Measurements from ENCODE around the gene TBX5. TPM values are rescaled to one million over a fixed set of nuclear protein-coding genes. Genes with fewer than 3 reads are reported as not detected.

Gene TBX5
- total and polyA plus RNA-seq, 2 donors (not counting 1 experiment from before 2014, with no cell fraction given): not detected

GRCh38 chr12:114340231-114340630 lies 65.7 kb downstream of the TBX5 start:
- Histone ChIP-seq H3K79me2 (ENCODE audit: control insufficient read depth, insufficient read depth, low read length) (no peaks in the 10 kb centered on the region), H3K27me3 (replicated peaks in 1 of 4; ENCODE audit: control extremely low read depth in 1 of 4, control insufficient read depth in 3 of 4, insufficient read depth in 4 of 4, low read length in 3 of 4) (peaks cover 0 to 3% (median 0%) of the 10 kb centered on the region in 4 experiments), H3K4me3 (ENCODE audit: control extremely low read depth in 1 of 5, extremely low read depth in 1 of 5, insufficient read depth in 1 of 5, low read depth in 2 of 5, low read length in 4 of 5) (no peak overlapping the region), H3K4me2 (replicated peaks; ENCODE audit: low read depth, low read length, poor library complexity, severe bottlenecking) (no peak overlapping the region), H3K4me1 (ENCODE audit: control insufficient read depth in 2 of 2, insufficient read depth in 2 of 2, low read length in 2 of 2) (no peaks in the 10 kb centered on the region), H3K36me3 (replicated peaks in 1 of 2; ENCODE audit: control extremely low read depth in 1 of 2, control insufficient read depth in 1 of 2, extremely low read depth in 1 of 2, insufficient read depth in 2 of 2, low read length in 1 of 2) (no peaks in the 10 kb centered on the region), H3K9ac (ENCODE audit: low read length) (no peak overlapping the region), H4K20me1 (ENCODE audit: control insufficient read depth, insufficient read depth, low read length, poor library complexity, severe bottlenecking) (no peaks in the 10 kb centered on the region), H2AFZ (ENCODE audit: insufficient read depth, low read depth, low read length, poor library complexity, severe bottlenecking) (no peak overlapping the region), H3K27ac (ENCODE audit: low read length in 2 of 2) (no peak overlapping the region), H3K9me3 (ENCODE audit: control extremely low read depth in 1 of 3, control insufficient read depth in 2 of 3, insufficient read depth in 1 of 3, low read length in 2 of 3) (no peaks in the 10 kb centered on the region)
- no peak overlapping the region for H3K27ac Mint-ChIP-seq
- ChIA-PET POLR2A (no interaction called here), CTCF (no interaction called here)
- intact Hi-C loops (cut with micrococcal nuclease): no loop called here
- DNase-seq (no peak), ATAC-seq (ENCODE audit: low read depth) (no peak)
- no peaks in the 10 kb centered on the region for H3K4me1 Mint-ChIP-seq
- TF ChIP-seq EZH2 (IDR thresholded peaks at IDR 0.05; ENCODE audit: borderline replicate concordance, insufficient read depth, low read depth, low read length, poor library complexity, severe bottlenecking) (no peak), CTCF (IDR thresholded peaks at IDR 0.05) (no peak)
- 58% methylated on average over 2 of the region's 3 CpGs for WGBS (ENCODE audit: insufficient coverage)
- peaks cover 15% of the 10 kb centered on the region for H3K27me3 Mint-ChIP-seq
- no peaks in the 10 kb centered on the region for H3K9me3 Mint-ChIP-seq (ENCODE audit: insufficient read depth)
- no peak overlapping the region for H3K4me3 Mint-ChIP-seq

GRCh38 chr12:114339626-114340025 lies 66.3 kb downstream of the TBX5 start:
- Histone ChIP-seq H3K27me3 (replicated peaks in 1 of 4; ENCODE audit: control extremely low read depth in 1 of 4, control insufficient read depth in 3 of 4, insufficient read depth in 4 of 4, low read length in 3 of 4) (peaks cover 0 to 3% (median 0%) of the 10 kb centered on the region in 4 experiments), H3K9me3 (ENCODE audit: control extremely low read depth in 1 of 3, control insufficient read depth in 2 of 3, insufficient read depth in 1 of 3, low read length in 2 of 3) (no peaks in the 10 kb centered on the region), H3K27ac (ENCODE audit: low read length in 2 of 2) (no peak overlapping the region), H3K4me1 (ENCODE audit: control insufficient read depth in 2 of 2, insufficient read depth in 2 of 2, low read length in 2 of 2) (no peaks in the 10 kb centered on the region), H3K9ac (ENCODE audit: low read length) (no peak overlapping the region), H4K20me1 (ENCODE audit: control insufficient read depth, insufficient read depth, low read length, poor library complexity, severe bottlenecking) (no peaks in the 10 kb centered on the region), H2AFZ (ENCODE audit: insufficient read depth, low read depth, low read length, poor library complexity, severe bottlenecking) (no peak overlapping the region), H3K4me3 (ENCODE audit: control extremely low read depth in 1 of 5, extremely low read depth in 1 of 5, insufficient read depth in 1 of 5, low read depth in 2 of 5, low read length in 4 of 5) (no peak overlapping the region), H3K4me2 (replicated peaks; ENCODE audit: low read depth, low read length, poor library complexity, severe bottlenecking) (no peak overlapping the region), H3K36me3 (replicated peaks in 1 of 2; ENCODE audit: control extremely low read depth in 1 of 2, control insufficient read depth in 1 of 2, extremely low read depth in 1 of 2, insufficient read depth in 2 of 2, low read length in 1 of 2) (no peaks in the 10 kb centered on the region), H3K79me2 (ENCODE audit: control insufficient read depth, insufficient read depth, low read length) (no peaks in the 10 kb centered on the region)
- no peak for DNase-seq
- no peaks in the 10 kb centered on the region for H3K9me3 Mint-ChIP-seq (ENCODE audit: insufficient read depth)
- no peaks in the 10 kb centered on the region for H3K4me1 Mint-ChIP-seq
- intact Hi-C loops (cut with micrococcal nuclease): no loop called here
- TF ChIP-seq EZH2 (IDR thresholded peaks at IDR 0.05; ENCODE audit: borderline replicate concordance, insufficient read depth, low read depth, low read length, poor library complexity, severe bottlenecking): no peak
- no peak for TF ChIP-seq CTCF (IDR thresholded peaks at IDR 0.05)
- H3K4me3 Mint-ChIP-seq: no peak overlapping the region
- peaks cover 15% of the 10 kb centered on the region for H3K27me3 Mint-ChIP-seq
- H3K27ac Mint-ChIP-seq: no peak overlapping the region
- no peak for ATAC-seq (ENCODE audit: low read depth)
- ChIA-PET POLR2A (no interaction called here), CTCF (no interaction called here)
- 63% methylated on average over 2 of the region's 2 CpGs for WGBS (ENCODE audit: insufficient coverage)

Measured in B cell (primary cell).